ENCODE data around the gene SBF1.
"Not testable (repeated sequence)": the region's sequence is repeated elsewhere in the genome, so short reads cannot be mapped to it uniquely, and the experiment has no call there.

Gene SBF1

GRCh38 chr22:50422046-50422445, 52.8 kb downstream of the SBF1 start:
- no peak for DNase-seq

GRCh38 chr22:50420581-50420980, 54.3 kb downstream of the SBF1 start:
- DNase-seq = no peak

- no peak for DNase-seq
Measured at GRCh38 chr22:50420015-50420414, 54.8 kb downstream of the SBF1 start.

- no peak for DNase-seq
Measured at GRCh38 chr22:50419116-50419515, 55.7 kb downstream of the SBF1 start.

- no peak for DNase-seq
Measured at GRCh38 chr22:50418624-50419023, 56.2 kb downstream of the SBF1 start.

- DNase-seq = no peak
Measured at GRCh38 chr22:50417411-50418210, 57.2 kb downstream of the SBF1 start.

GRCh38 chr22:50416996-50417395, 57.8 kb downstream of the SBF1 start:
- DNase-seq = no peak

- no peak for DNase-seq
Measured at GRCh38 chr22:50415426-50415825, 59.4 kb downstream of the SBF1 start.

- no peak for DNase-seq
Measured at GRCh38 chr22:50414476-50415248, 60.2 kb downstream of the SBF1 start.

GRCh38 chr22:50408954-50409353, 65.9 kb downstream of the SBF1 start:
- not testable (repeated sequence) for DNase-seq

GRCh38 chr22:50408311-50408710, 66.5 kb downstream of the SBF1 start:
- no peak for DNase-seq

- no peak for DNase-seq
Measured at GRCh38 chr22:50406416-50407170, 68.2 kb downstream of the SBF1 start.

- DNase-seq = no peak
Measured at GRCh38 chr22:50403701-50404101, 71.1 kb downstream of the SBF1 start.

- no peak for DNase-seq
Measured at GRCh38 chr22:50401907-50402306, 72.9 kb downstream of the SBF1 start.

GRCh38 chr22:50400931-50401330, 73.9 kb downstream of the SBF1 start:
- DNase-seq = no peak

- no peak for DNase-seq
Measured at GRCh38 chr22:50400406-50400805, 74.4 kb downstream of the SBF1 start.

- DNase-seq = no peak
Measured at GRCh38 chr22:50399751-50400331, 75.0 kb downstream of the SBF1 start.

GRCh38 chr22:50398831-50399648, 75.8 kb downstream of the SBF1 start:
- no peak for DNase-seq

GRCh38 chr22:50397371-50398060, 77.3 kb downstream of the SBF1 start:
- not testable (repeated sequence) for DNase-seq

GRCh38 chr22:50396751-50397370, 78.0 kb downstream of the SBF1 start:
- no peak for DNase-seq

All from activated CD4-positive, alpha-beta T cell treated with anti-CD3 and anti-CD28 coated beads for 4 hours (primary cell).